Breast epithelium (tissue), 4 donors: Measurements from ENCODE around the gene CRAMP1. TPM values are rescaled to one million over a fixed set of nuclear protein-coding genes. Genes with fewer than 3 reads are reported as not detected.

Experiments
- DNase-seq, 2 donors: peaks; one replicate each; pipeline ENCODE4 v3.0.0-alpha.2; 2019; ENCODE audit warnings: low spot score in 2 of 2
- H3K27ac ChIP-seq, 2 donors: fragments of 200-600 bp; sonication (generic) in 1 of 2; one replicate each; pipeline ENCODE4 v1.5.1; 2016 to 2019; ENCODE audit warnings: mild to moderate bottlenecking in 1 of 2
- H3K27me3 ChIP-seq, 2 donors: fragments of 200-600 bp; sonication (generic) in 1 of 2; one replicate each; pipeline versions ENCODE4 v1.5.1 to v1.6.0; 2017 to 2019; ENCODE audit warnings: control low read depth in 1 of 2, mild to moderate bottlenecking in 1 of 2
- H3K36me3 ChIP-seq: fragments of 200-600 bp; one replicate; pipeline ENCODE4 v1.5.1; 2019
- H3K4me1 ChIP-seq, 2 donors: fragments of 200-600 bp; sonication (generic); one replicate each; pipeline ENCODE4 v1.5.1; 2016 to 2019; ENCODE audit warnings: control low read depth in 1 of 2
- H3K4me3 ChIP-seq, 3 donors: fragments of 200-600 bp; sonication (generic); 1 replicate in 2 of 3; 2 replicates in 1 of 3; pipeline ENCODE4 v1.5.1; 2016 to 2019; ENCODE audit warnings: mild to moderate bottlenecking in 3 of 3, moderate library complexity in 2 of 3
- H3K9me3 ChIP-seq, 2 donors: fragments of 200-600 bp; sonication (generic) in 1 of 2; one replicate each; pipeline ENCODE4 v1.5.1; 2016 to 2019; ENCODE audit warnings: control low read depth in 1 of 2
- POLR2A ChIP-seq: fragments of 450-650 bp; IDR thresholded peaks from one replicate; pipeline ENCODE4 v1.6.1; 2016; ENCODE audit warnings: antibody characterized with exemption, mild to moderate bottlenecking, moderate library complexity
- POLR2AphosphoS5 ChIP-seq, 3 donors: sonication (generic); formaldehyde crosslinking; IDR thresholded peaks; one replicate each; pipeline ENCODE4 v1.6.1; 2017; ENCODE audit warnings: antibody characterized with exemption in 3 of 3
- intact Hi-C: fragments of 100-400 bp; cut with DNase I; formaldehyde crosslinking; loops from one replicate; pipeline ENCODE4 v1.15.1; 2023; ENCODE audit warnings: low total_unique reads
- total RNA-seq, 3 donors: library from RNA; depleted of rRNA; stranded (reverse); fragments of >200 nt; gene quantifications; one replicate each; pipeline ENCODE4 v1.1.0, GENCODE V29; 2016
- TF ChIP-seq, protein P1 (sequence below), 3 donors: fragments of 450-650 bp; IDR thresholded peaks; one replicate each; pipeline ENCODE4 v1.5.1; 2016 to 2017; ENCODE audit warnings: antibody characterized with exemption in 3 of 3, mild to moderate bottlenecking in 3 of 3, moderate library complexity in 3 of 3

The CRAMP1 gene
- total RNA-seq, 3 donors from 2014 or later: 9.6 to 13.8 (median 10.8) TPM

DNA sequence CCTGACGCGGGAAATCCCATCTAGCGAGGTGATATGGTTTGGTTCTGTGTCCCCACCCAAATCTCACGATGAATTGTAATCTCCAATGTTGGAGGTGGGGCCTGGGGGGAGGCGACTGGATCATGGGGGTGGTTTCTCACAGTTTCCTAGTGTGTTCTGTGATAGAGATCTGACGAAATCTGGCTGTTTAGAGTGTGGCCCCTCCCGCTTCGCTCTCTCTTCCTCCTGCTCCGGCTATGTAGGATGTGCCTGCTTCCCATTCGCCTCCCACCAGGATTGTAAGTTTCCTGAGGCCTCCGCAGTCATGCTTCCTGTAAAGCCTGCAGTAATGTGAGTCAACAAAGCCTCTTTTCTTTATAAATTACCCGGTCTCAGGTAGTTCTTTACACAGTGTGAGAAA, 31.9 kb upstream of the CRAMP1 start:
- Histone ChIP-seq H3K27me3 (no peaks in the 10 kb centered on the region), H3K27ac (no peak overlapping the region), H3K4me3 (no peak overlapping the region), H3K4me1 (no peaks in the 10 kb centered on the region), H3K36me3 (no peaks in the 10 kb centered on the region), H3K9me3 (no peaks in the 10 kb centered on the region)
- TF ChIP-seq, protein P1, sequence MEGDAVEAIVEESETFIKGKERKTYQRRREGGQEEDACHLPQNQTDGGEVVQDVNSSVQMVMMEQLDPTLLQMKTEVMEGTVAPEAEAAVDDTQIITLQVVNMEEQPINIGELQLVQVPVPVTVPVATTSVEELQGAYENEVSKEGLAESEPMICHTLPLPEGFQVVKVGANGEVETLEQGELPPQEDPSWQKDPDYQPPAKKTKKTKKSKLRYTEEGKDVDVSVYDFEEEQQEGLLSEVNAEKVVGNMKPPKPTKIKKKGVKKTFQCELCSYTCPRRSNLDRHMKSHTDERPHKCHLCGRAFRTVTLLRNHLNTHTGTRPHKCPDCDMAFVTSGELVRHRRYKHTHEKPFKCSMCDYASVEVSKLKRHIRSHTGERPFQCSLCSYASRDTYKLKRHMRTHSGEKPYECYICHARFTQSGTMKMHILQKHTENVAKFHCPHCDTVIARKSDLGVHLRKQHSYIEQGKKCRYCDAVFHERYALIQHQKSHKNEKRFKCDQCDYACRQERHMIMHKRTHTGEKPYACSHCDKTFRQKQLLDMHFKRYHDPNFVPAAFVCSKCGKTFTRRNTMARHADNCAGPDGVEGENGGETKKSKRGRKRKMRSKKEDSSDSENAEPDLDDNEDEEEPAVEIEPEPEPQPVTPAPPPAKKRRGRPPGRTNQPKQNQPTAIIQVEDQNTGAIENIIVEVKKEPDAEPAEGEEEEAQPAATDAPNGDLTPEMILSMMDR (IDR thresholded peaks at IDR 0.05): no peak
- TF ChIP-seq POLR2AphosphoS5 (IDR thresholded peaks at IDR 0.05) (no peak), POLR2A (no peak)
- intact Hi-C loops: no loop called here
- DNase-seq: no peak

DNA sequence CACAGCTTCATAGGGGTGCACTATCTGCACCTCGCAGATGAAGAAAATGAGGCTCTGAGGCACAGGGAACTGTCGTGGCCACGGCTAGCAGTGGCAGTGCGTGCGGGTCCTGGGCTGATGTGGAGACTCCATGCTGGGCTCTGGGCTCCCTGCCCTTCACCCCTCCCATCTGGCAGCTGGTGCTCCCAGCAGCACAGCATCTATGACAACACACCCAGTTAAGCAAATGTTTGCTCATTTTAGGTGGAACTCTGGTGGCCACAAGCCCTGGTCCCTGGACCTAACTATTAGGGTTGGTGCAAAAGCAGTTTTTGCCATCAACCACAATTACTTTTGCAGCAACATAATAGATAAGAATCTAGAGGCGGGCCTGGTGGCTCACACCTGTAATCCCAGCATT, 31.2 kb upstream of the CRAMP1 start:
- DNase-seq: no peak
- Histone ChIP-seq H3K4me3 (no peak overlapping the region), H3K27me3 (no peaks in the 10 kb centered on the region), H3K9me3 (no peaks in the 10 kb centered on the region), H3K36me3 (no peaks in the 10 kb centered on the region), H3K4me1 (no peaks in the 10 kb centered on the region), H3K27ac (no peak overlapping the region)
- no peak for TF ChIP-seq POLR2A
- TF ChIP-seq, protein P1 (IDR thresholded peaks at IDR 0.05): no peak
- TF ChIP-seq POLR2AphosphoS5 (IDR thresholded peaks at IDR 0.05): no peak
- intact Hi-C loops: no loop called here

DNA sequence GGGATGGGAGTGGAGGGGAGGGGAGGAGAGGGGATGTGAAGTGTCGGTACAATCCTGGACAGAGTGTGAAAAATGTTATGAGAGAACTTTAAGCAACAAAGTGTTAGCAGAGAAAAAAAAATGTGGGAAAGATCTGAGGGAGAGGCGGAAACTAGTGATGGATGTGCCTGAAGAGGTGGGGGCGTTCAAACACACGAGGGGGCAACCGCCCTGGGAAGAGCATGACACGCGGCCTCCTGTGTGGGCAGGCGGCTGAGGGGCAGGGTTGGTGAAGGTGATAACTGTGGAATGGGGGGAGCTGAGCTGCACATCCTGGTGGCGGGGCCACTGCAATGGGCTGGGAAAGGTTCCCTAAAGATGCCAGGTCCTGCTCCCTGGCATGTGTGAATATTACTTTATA, 30.4 kb upstream of the CRAMP1 start:
- no peaks in the 10 kb centered on the region for H3K36me3 ChIP-seq
- intact Hi-C loops: no loop called here
- H3K4me3 ChIP-seq: no peak overlapping the region
- TF ChIP-seq, protein P1 (IDR thresholded peaks at IDR 0.05): no peak
- no peak for TF ChIP-seq POLR2A
- TF ChIP-seq POLR2AphosphoS5 (IDR thresholded peaks at IDR 0.05): no peak
- H3K27ac ChIP-seq: no peak overlapping the region
- no peaks in the 10 kb centered on the region for H3K9me3 ChIP-seq
- H3K4me1 ChIP-seq: no peaks in the 10 kb centered on the region
- no peak for DNase-seq
- no peaks in the 10 kb centered on the region for H3K27me3 ChIP-seq

DNA sequence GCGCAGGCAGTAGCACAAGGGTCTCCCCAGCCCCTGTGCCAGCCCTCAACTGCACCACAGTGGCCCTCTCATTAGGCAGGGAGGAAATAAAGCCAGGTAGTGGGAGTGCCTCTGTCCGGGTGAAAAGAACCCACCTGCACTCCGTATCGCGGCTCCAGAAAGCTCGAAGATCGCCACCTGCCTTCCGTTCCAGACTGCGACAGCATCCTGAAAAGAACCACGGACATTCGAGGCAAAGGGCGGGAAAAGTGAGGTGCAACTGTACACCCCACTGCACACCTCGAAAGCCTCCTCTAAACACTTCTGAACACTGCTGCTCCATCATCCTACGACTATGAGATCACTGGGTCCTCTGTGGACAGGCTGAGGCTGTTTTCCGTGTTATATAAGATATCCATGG, 29.0 kb upstream of the CRAMP1 start:
- no peaks in the 10 kb centered on the region for H3K36me3 ChIP-seq
- DNase-seq: no peak
- intact Hi-C loops: no loop called here

DNA sequence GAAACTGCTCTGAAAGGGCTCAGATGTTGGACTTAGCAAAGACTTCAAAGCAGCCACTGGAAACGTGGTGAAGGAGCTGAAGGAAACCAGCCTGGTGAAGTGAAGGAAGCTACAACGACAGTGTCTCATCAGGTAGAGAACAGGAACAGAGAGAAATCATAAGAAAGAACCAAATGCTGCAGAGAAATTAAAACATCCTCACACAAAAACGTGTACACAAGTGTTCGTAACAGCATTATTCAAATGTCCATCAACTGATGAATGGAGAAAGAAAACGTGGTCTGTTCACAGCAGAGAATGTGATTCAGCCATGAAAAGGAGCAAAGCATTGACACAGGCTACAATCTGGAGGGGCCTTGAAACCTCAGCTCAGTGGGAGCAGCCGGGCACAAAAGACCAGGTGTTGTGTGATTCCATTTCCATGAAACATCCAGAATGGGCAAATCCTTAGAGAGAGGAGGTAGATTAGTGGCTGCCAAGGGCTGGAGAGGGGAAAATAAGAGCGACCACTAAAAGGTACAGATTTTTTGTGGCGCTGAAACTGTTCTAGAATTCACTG, 27.2 kb upstream of the CRAMP1 start:
- no peak for DNase-seq
- no peaks in the 10 kb centered on the region for H3K9me3 ChIP-seq
- intact Hi-C loops: no loop called here
- no peaks in the 10 kb centered on the region for H3K36me3 ChIP-seq
- no peaks in the 10 kb centered on the region for H3K4me1 ChIP-seq
- no peak overlapping the region for H3K4me3 ChIP-seq
- H3K27ac ChIP-seq: no peak overlapping the region
- TF ChIP-seq POLR2A (no peak), POLR2AphosphoS5 (IDR thresholded peaks at IDR 0.05) (no peak)
- TF ChIP-seq, protein P1 (IDR thresholded peaks at IDR 0.05): no peak
- no peaks in the 10 kb centered on the region for H3K27me3 ChIP-seq

More for the DNA sequence above, 29.0 kb upstream of the CRAMP1 start:
- TF ChIP-seq POLR2AphosphoS5 (IDR thresholded peaks at IDR 0.05) (no peak), POLR2A (no peak)
- TF ChIP-seq, protein P1 (IDR thresholded peaks at IDR 0.05): no peak
- H3K27me3 ChIP-seq: no peaks in the 10 kb centered on the region
- H3K4me1 ChIP-seq: no peaks in the 10 kb centered on the region
- H3K9me3 ChIP-seq: no peaks in the 10 kb centered on the region
- H3K27ac ChIP-seq: no peak overlapping the region
- no peak overlapping the region for H3K4me3 ChIP-seq
